Uterus (tissue), 2 donors: Measurements from ENCODE around the gene GKN2.

Source experiments
- POLR2A ChIP-seq, 2 donors: fragments of 450-650 bp; IDR thresholded peaks; one replicate each; pipeline ENCODE4 v1.6.1; 2016; ENCODE audit warnings: antibody characterized with exemption in 2 of 2, mild to moderate bottlenecking in 1 of 2, moderate library complexity in 1 of 2
- TF ChIP-seq, protein P1 (sequence below), 4 experiments: fragments of 200-600 bp in 2 of 4; fragments of 450-650 bp in 2 of 4; sonication (generic) in 2 of 4; IDR thresholded peaks; one replicate each; pipeline ENCODE4 v1.5.1; 2016 to 2019; ENCODE audit warnings: antibody characterized with exemption in 4 of 4, mild to moderate bottlenecking in 2 of 4, moderate library complexity in 1 of 4

DNA sequence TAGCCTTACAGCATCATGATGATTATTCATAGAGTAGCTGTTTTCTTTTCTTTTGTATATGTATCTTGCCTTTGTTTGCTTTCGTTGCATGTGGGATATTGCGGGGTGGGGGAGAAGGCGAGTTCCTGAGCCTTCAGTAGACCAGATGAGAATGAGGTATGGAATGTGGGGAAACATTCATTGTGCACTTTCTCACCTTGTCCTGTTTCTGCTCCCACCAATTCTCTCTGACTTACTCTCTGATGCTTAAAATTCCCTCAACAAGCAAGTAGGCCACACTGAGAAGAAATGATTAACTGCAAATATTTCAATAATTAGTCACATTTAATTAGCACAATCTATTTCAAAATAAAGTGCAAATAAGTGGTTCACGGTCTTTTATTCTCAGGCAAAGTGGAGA lies 31.0 kb downstream of the GKN2 start:
- no peak for TF ChIP-seq POLR2A (IDR thresholded peaks at IDR 0.05)
- TF ChIP-seq, protein P1, sequence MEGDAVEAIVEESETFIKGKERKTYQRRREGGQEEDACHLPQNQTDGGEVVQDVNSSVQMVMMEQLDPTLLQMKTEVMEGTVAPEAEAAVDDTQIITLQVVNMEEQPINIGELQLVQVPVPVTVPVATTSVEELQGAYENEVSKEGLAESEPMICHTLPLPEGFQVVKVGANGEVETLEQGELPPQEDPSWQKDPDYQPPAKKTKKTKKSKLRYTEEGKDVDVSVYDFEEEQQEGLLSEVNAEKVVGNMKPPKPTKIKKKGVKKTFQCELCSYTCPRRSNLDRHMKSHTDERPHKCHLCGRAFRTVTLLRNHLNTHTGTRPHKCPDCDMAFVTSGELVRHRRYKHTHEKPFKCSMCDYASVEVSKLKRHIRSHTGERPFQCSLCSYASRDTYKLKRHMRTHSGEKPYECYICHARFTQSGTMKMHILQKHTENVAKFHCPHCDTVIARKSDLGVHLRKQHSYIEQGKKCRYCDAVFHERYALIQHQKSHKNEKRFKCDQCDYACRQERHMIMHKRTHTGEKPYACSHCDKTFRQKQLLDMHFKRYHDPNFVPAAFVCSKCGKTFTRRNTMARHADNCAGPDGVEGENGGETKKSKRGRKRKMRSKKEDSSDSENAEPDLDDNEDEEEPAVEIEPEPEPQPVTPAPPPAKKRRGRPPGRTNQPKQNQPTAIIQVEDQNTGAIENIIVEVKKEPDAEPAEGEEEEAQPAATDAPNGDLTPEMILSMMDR (IDR thresholded peaks at IDR 0.05): no peak
